Pancreas (tissue), 10 donors: ENCODE data around the gene PDE6A. TPM values are rescaled to one million over a fixed set of nuclear protein-coding genes. Genes with fewer than 3 reads are reported as not detected.

Experiments
- ATAC-seq, 4 donors: fragments of 200-7000 bp; cut with Tn5 transposase; one replicate each; pipeline versions ENCODE4 v1.8.0 to v1.9.1; 2020; ENCODE audit warnings: mild to moderate bottlenecking in 4 of 4, moderate library complexity in 4 of 4
- DNase-seq, 6 donors: peaks; one replicate each; pipeline ENCODE4 v3.0.0-alpha.2; 2020
- FAIRE-seq: peaks from 2 replicates; lab custom pipeline; 2012; peaks lifted over from hg19 to GRCh38; lab: Jason Lieb, UNC
- H3K27ac ChIP-seq, 4 donors: fragments of 200-600 bp; sonication (generic); 1 replicate in 3 of 4; 2 replicates in 1 of 4; pipeline versions ENCODE4 v1.5.0 to v1.8.0; 2020
- H3K27me3 ChIP-seq, 4 donors: fragments of 200-600 bp; one replicate each; pipeline ENCODE4 v1.8.0; 2021
- H3K36me3 ChIP-seq, 3 donors: fragments of 200-600 bp; sonication (generic) in 1 of 3; one replicate each; pipeline versions ENCODE4 v1.5.0 to v1.8.0; 2020 to 2021
- H3K4me1 ChIP-seq, 3 donors: fragments of 200-600 bp; one replicate each; pipeline ENCODE4 v1.8.0; 2021
- H3K4me3 ChIP-seq, 4 donors: fragments of 200-600 bp; sonication (generic) in 2 of 4; one replicate each; pipeline versions ENCODE4 v1.5.0 to v1.8.0; 2020 to 2021
- H3K9me3 ChIP-seq, 4 donors: fragments of 200-600 bp; one replicate each; pipeline ENCODE4 v1.8.0; 2021
- CTCF ChIP-seq, 4 donors: fragments of 200-600 bp; sonication (generic) in 3 of 4; IDR thresholded peaks; one replicate each; pipeline versions ENCODE4 v1.5.0 to v1.8.0; 2021; ENCODE audit warnings: antibody characterized with exemption in 4 of 4
- WGBS, 2 donors: extraction: QIAGEN DNeasy Blood & Tissue Kit; methylation state at CpG; one replicate each; pipeline ENCODE4 v1.1.7; 2013; 5-methylcytosine and 5-hydroxymethylcytosine counted together
- intact Hi-C, 3 donors: fragments of 100-400 bp; cut with DNase I; formaldehyde crosslinking; loops; one replicate each; pipeline versions ENCODE4 v1.11.1 to v1.14.2; 2022
- polyA plus RNA-seq, 2 donors: library from polyadenylated mRNA; stranded (reverse); fragments of 200-250 nt; gene quantifications; one replicate each; pipeline ENCODE4 v1.2.3, GENCODE V29; 2013
- total RNA-seq, 6 donors: library from RNA; stranded (reverse); fragmentation: NEBNext Ultra II Directional in 4 of 6; extraction: Animal tissue kit (Norgen Biotek cat#: 25700) in 4 of 6; gene quantifications; one replicate each; pipeline versions ENCODE4 v1.2.1 to v1.2.4, GENCODE V29; 2021 to 2023
- donor health status: healthy with polysubstance abuse.
- donor health status: DM: no; HTN: no; CAD: no; lungs with moderate emphysema.
- donor health status: DM: no; HTN: no; CAD: no.
- donor health status: control.
- donor health status: control.
- donor health status: Bipolar disorder and iron deficiency.
- donor health status: DM: yes; HTN: yes; CAD: no.
- donor health status: DM: no; HTN: no; CAD: no.
- donor health status: DM: no; HTN: no; CAD: no.
- donor health status: DM: yes; HTN: yes; CAD: no.

PDE6A gene
- total and polyA plus RNA-seq, 8 donors = not detected

- no peak for TF ChIP-seq CTCF (IDR thresholded peaks at IDR 0.05)
- 84% methylated on average over 5 of the region's 5 CpGs for WGBS, 2 donors
- no peaks in the 10 kb centered on the region for H3K27me3 ChIP-seq
- no peaks in the 10 kb centered on the region for H3K9me3 ChIP-seq
- DNase-seq (no peak), ATAC-seq (no peak), FAIRE-seq (no peak)
- intact Hi-C loops = loop anchor here (2.0 to 5.0 kb wide), 3 partner anchors 188 to 195 kb away; no protein-coding TSS in a partner anchor
- H3K36me3 ChIP-seq = no peaks in the 10 kb centered on the region
- H3K4me3 ChIP-seq = no peak overlapping the region
- H3K27ac ChIP-seq = no peak overlapping the region
- no peaks in the 10 kb centered on the region for H3K4me1 ChIP-seq
These were observed 117.5 kb downstream of the PDE6A start for GRCh38 chr5:149827086-149827485.

- no peaks in the 10 kb centered on the region for H3K36me3 ChIP-seq
- no peak overlapping the region for H3K4me3 ChIP-seq
- WGBS, 2 donors = 86% methylated on average over 9 of the region's 9 CpGs
- no peak for FAIRE-seq
- no peak for ATAC-seq
- no peaks in the 10 kb centered on the region for H3K9me3 ChIP-seq
- no peaks in the 10 kb centered on the region for H3K27me3 ChIP-seq
- intact Hi-C loops = loop anchor here (2.0 to 5.0 kb wide), 3 partner anchors 188 to 194 kb away; no protein-coding TSS in a partner anchor
- no peak for DNase-seq
- no peak for TF ChIP-seq CTCF (IDR thresholded peaks at IDR 0.05)
- H3K27ac ChIP-seq = no peak overlapping the region
- H3K4me1 ChIP-seq = no peaks in the 10 kb centered on the region
These were observed 118.0 kb downstream of the PDE6A start for GRCh38 chr5:149826574-149826973.

- Histone ChIP-seq H3K4me1 (no peaks in the 10 kb centered on the region), H3K27me3 (no peaks in the 10 kb centered on the region), H3K27ac (no peak overlapping the region), H3K4me3 (no peak overlapping the region), H3K36me3 (no peaks in the 10 kb centered on the region), H3K9me3 (no peaks in the 10 kb centered on the region)
- ATAC-seq (no peak), DNase-seq (no peak), FAIRE-seq (no peak)
- intact Hi-C loops = loop anchor here in 2 of 3 donors (5.0 kb wide), 2 partner anchors 188 to 193 kb away; no protein-coding TSS in a partner anchor
- WGBS, 2 donors = 85 to 88% methylated on average over 16 of the region's 16 CpGs
- TF ChIP-seq CTCF (IDR thresholded peaks at IDR 0.05) = no peak
These were observed 119.7 kb downstream of the PDE6A start for GRCh38 chr5:149824846-149825245.

GRCh38 chr5:149824120-149824519 is 120.5 kb downstream of the PDE6A start:
- WGBS, 2 donors = 89 to 90% methylated on average over 7 of the region's 7 CpGs
- no peaks in the 10 kb centered on the region for H3K4me1 ChIP-seq
- ATAC-seq (no peak), FAIRE-seq (no peak), DNase-seq (no peak)
- no peak for TF ChIP-seq CTCF (IDR thresholded peaks at IDR 0.05)
- no peaks in the 10 kb centered on the region for H3K9me3 ChIP-seq
- intact Hi-C loops = no loop called here
- no peaks in the 10 kb centered on the region for H3K27me3 ChIP-seq
- H3K4me3 ChIP-seq = no peak overlapping the region
- H3K36me3 ChIP-seq = no peaks in the 10 kb centered on the region
- no peak overlapping the region for H3K27ac ChIP-seq

GRCh38 chr5:149823375-149823774 is 121.2 kb downstream of the PDE6A start:
- H3K27ac ChIP-seq = no peak overlapping the region
- no peaks in the 10 kb centered on the region for H3K4me1 ChIP-seq
- no peaks in the 10 kb centered on the region for H3K36me3 ChIP-seq
- no peak for DNase-seq
- no peak for TF ChIP-seq CTCF (IDR thresholded peaks at IDR 0.05)
- ATAC-seq = no peak
- no peaks in the 10 kb centered on the region for H3K9me3 ChIP-seq
- H3K27me3 ChIP-seq = no peaks in the 10 kb centered on the region
- WGBS, 2 donors = 78 to 83% methylated on average over 5 of the region's 5 CpGs
- no peak for FAIRE-seq
- intact Hi-C loops = no loop called here
- no peak overlapping the region for H3K4me3 ChIP-seq
